H1 (cell line): ENCODE data around the gene SRP9. TPM values are rescaled to one million over a fixed set of nuclear protein-coding genes. Genes with fewer than 3 reads are reported as not detected.

Experiments used
- ATF2 ChIP-seq: IDR thresholded peaks from 2 replicates; pipeline ENCODE4 v1.6.1; 2012; ENCODE audit warnings: low read length, inconsistent platforms
- CTBP2 ChIP-seq: IDR thresholded peaks from 2 replicates; pipeline ENCODE4 v1.7.0; 2011; ENCODE audit warnings: borderline replicate concordance, mild to moderate bottlenecking, moderate library complexity, mixed read lengths, low read length; ENCODE audit not compliant: insufficient read depth, insufficient read length
- E2F6 ChIP-seq: IDR thresholded peaks from 2 replicates; pipeline ENCODE4 v1.6.1; 2012; ENCODE audit warnings: inconsistent platforms
- GABPA ChIP-seq: IDR thresholded peaks from 2 replicates; pipeline ENCODE4 v1.6.1; 2011; ENCODE audit warnings: mild to moderate bottlenecking, low read length, moderate library complexity, borderline replicate concordance; ENCODE audit not compliant: insufficient read depth
- POLR2A ChIP-seq, 2 experiments: IDR thresholded peaks; 1 replicate in 1 of 2; 2 replicates in 1 of 2; pipeline ENCODE4 v1.6.1; 2011; ENCODE audit warnings: low read depth in 2 of 2, low read length in 2 of 2, mild to moderate bottlenecking in 2 of 2; ENCODE audit errors: control extremely low read depth in 1 of 2
- polyA plus RNA-seq, 7 experiments: library from polyadenylated mRNA; depleted of rRNA in 3 of 7; stranded (reverse) in 5 of 7; unstranded in 2 of 7; fragments of >200 nt in 5 of 7; fragments of 200-250 nt in 2 of 7; gene quantifications; 1 replicate in 5 of 7; 2 replicates in 1 of 7; 4 replicates in 1 of 7; pipeline versions ENCODE4 v1.2.1 to v1.2.3, GENCODE V29; 2011 to 2013; ENCODE audit warnings: missing spikeins in 2 of 7, mixed read lengths in 2 of 7
- total RNA-seq: library from RNA; stranded (reverse); fragmentation: NEBNext Ultra II Directional; extraction: Animal tissue kit (Norgen Biotek cat#: 25700); gene quantifications from 2 replicates; pipeline ENCODE4 v1.2.1, GENCODE V29; 2021

Gene SRP9
- total and polyA plus RNA-seq, 2 of the 8 experiments (the other 6 are each of a cell fraction or from before 2014, with no cell fraction given), result 446 to 572 TPM

- TF ChIP-seq ATF2 (no peak), GABPA (no peak), E2F6 (no peak), POLR2A (IDR thresholded peaks at IDR 0.05; ENCODE audit: control extremely low read depth in 1 of 2, low read depth in 2 of 2, low read length in 2 of 2) (no peak), CTBP2 (no peak)
These were observed 27.9 kb upstream of the SRP9 start (continued) for GRCh38 chr1:225749706-225750105.
